Effector memory CD4-positive, alpha-beta T cell (primary cell): ENCODE data around the gene KDM1A.
"Not testable (repeated sequence)": the region's sequence is repeated elsewhere in the genome, so short reads cannot be mapped to it uniquely, and the experiment has no call there.

Experiments used
- DNase-seq, 3 donors: peaks; one replicate each; pipeline ENCODE4 v3.0.0-alpha.2; 2020
- H3K27ac ChIP-seq: 2 replicates; pipeline ENCODE4 v1.7.0; 2013; ENCODE audit warnings: mild to moderate bottlenecking, low read length, moderate library complexity; ENCODE audit not compliant: insufficient read depth, poor library complexity, severe bottlenecking
- H3K27me3 ChIP-seq: replicated peaks from 2 replicates; pipeline ENCODE4 v1.7.0; 2013; ENCODE audit warnings: mild to moderate bottlenecking, low read length; ENCODE audit not compliant: insufficient read depth, control insufficient read depth, poor library complexity, severe bottlenecking
- H3K36me3 ChIP-seq: 2 replicates; pipeline ENCODE4 v1.7.0; 2013; ENCODE audit warnings: mild to moderate bottlenecking, low read length, moderate library complexity; ENCODE audit not compliant: control insufficient read depth, insufficient read depth
- H3K4me1 ChIP-seq: 2 replicates; pipeline ENCODE4 v1.7.0; 2013; ENCODE audit warnings: low read length, mild to moderate bottlenecking; ENCODE audit not compliant: control insufficient read depth, insufficient read depth, poor library complexity, severe bottlenecking
- H3K4me3 ChIP-seq: 2 replicates; pipeline ENCODE4 v1.7.0; 2013; ENCODE audit warnings: low read length, low read depth, mild to moderate bottlenecking; ENCODE audit not compliant: insufficient read depth, poor library complexity, severe bottlenecking
- H3K9me3 ChIP-seq: 2 replicates; pipeline ENCODE4 v1.7.0; 2013; ENCODE audit warnings: mild to moderate bottlenecking, low read length, moderate library complexity; ENCODE audit not compliant: control insufficient read depth

The KDM1A gene

DNA sequence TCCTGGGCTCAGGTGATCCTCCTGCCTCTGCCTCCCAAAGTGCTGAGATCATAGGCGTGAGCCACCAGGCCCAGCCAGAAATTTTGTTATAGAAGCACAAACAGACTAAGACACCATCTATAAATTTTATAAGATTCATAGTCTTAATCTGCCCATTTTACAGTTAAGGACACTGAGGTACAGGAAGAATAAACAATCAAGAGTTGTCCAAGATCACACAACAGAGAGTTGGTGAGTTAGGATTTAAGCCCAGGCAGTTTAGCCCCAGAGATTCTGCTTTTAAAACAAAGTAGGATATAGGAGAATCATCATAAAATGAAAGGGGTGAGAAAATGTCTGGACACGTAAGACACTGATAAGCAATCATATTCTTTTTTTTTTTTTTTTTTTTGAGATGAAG lies 10.4 kb upstream of the KDM1A start:
- Histone ChIP-seq H3K27me3 (no peaks in the 10 kb centered on the region), H3K27ac (no peak overlapping the region), H3K4me3 (no peak overlapping the region), H3K4me1 (no peaks in the 10 kb centered on the region), H3K9me3 (no peaks in the 10 kb centered on the region), H3K36me3 (no peaks in the 10 kb centered on the region)
- DNase-seq = no peak

DNA sequence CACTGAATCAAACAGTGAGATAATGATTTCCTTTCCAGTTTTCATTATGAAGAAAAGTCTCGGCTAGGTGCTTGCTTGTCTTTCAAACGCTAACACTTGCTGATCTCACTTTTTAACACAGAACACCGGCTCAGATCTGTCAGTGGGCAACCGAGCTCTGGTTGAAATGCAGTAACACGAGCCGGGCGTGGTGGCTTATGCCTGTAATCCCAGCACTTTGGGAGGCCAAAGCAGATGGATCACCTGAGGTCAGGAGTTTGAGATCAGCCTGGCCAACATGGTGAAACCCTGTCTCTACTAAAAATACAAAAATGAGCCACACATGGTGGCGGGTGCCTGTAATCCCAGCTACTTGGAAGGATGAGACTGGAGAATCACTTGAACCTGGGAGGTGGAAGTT lies 9.2 kb upstream of the KDM1A start:
- not testable (repeated sequence) for H3K27ac ChIP-seq, H3K9me3 ChIP-seq

DNA sequence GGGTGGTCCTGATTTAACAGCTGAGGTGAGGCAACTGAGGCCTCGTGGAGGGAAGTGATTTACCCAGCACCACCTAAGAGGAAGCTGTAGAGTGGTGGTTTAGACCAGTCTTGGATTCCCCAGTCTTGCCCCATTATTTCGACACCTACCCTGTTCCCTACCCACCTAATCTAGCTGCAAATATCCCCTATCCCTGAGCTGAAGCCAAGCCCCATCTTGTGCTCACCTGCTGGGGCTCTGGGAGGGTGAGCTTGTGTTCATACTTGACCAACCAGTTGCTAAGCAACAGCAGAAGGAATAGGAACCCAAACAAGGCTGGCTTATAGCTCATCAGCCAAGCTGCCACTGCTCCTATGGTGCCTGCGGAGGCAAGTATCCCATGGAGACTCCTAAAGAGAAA lies 5.6 kb upstream of the KDM1A start:
- H3K27me3 ChIP-seq = no peaks in the 10 kb centered on the region
- no peak overlapping the region for H3K4me3 ChIP-seq
- peaks cover under 1% of the 10 kb centered on the region for H3K4me1 ChIP-seq
- no peaks in the 10 kb centered on the region for H3K36me3 ChIP-seq
- no peak for DNase-seq
- H3K27ac ChIP-seq = no peak overlapping the region
- H3K9me3 ChIP-seq = no peaks in the 10 kb centered on the region

More for the DNA sequence above, 9.2 kb upstream of the KDM1A start:
- H3K4me1 ChIP-seq, H3K36me3 ChIP-seq, H3K4me3 ChIP-seq, DNase-seq, H3K27me3 ChIP-seq: not testable (repeated sequence)

DNA sequence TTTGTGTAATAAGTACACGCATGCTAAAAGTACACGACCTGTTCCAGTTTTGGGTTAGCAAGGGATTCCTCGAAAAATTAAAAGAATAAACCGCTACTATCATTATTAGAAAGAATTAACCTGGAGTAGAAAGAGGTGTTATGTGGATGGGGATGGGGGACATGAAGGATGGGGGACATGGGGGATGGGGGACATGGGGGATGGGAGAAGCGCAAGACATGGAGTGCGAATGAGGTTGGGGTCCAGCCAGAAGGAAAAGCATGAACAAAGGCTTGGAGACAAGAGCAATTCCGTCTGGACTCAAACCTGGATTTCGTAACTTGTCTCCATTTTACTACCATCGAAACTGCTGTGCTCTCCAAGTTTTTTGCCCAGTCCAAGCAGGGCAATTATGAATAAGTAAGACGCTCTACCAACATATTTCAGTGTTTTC lies 591 bp upstream of the KDM1A start:
- peaks cover 9% of the 10 kb centered on the region for H3K4me1 ChIP-seq
- no peak for DNase-seq
- peak overlapping the region; percentile 64 for H3K27ac ChIP-seq
- no peaks in the 10 kb centered on the region for H3K36me3 ChIP-seq
- no peaks in the 10 kb centered on the region for H3K27me3 ChIP-seq
- no peaks in the 10 kb centered on the region for H3K9me3 ChIP-seq
- H3K4me3 ChIP-seq = peak overlapping the region; percentile 94

DNA sequence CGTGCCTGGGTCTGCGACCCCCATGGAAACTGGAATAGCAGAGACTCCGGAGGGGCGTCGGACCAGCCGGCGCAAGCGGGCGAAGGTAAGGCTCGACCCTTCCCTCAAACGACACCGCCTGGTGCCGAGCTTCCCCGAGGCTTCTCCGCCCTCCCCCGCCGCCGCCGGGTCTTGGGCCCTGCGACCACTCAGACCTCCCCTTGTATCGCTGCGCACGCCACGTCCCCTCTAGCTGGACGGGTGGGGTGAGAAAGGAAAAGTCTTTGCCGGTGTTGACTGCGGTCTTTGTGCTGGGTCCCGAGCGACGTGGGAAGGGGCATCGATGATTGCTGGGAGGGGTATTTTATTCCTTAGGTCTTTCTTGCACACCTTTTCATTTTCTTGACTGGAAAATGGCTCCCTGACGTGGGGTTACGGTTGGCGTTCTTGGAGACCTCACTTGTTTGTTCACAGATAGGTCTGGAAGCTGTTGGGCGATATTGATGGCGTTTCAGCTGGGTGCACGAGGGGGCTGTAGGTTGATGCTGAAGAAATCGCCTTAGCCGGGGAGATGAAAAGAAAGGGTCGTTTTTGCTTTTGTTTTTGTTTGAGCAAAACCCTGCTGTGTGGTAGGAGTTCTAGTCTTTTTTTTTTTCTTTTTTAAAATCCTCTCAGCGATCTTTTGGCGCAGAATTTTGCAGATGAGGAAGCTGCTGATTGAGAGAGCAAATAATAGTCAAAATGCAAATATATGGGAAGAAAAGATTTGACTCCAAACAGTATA lies 776 bp downstream of the KDM1A start:
- H3K9me3 ChIP-seq = no peaks in the 10 kb centered on the region
- H3K4me3 ChIP-seq = peak overlapping the region; percentile 94
- H3K4me1 ChIP-seq = peaks cover 9% of the 10 kb centered on the region
- H3K27me3 ChIP-seq = no peaks in the 10 kb centered on the region
- DNase-seq = no peak
- peak overlapping the region; percentile 64 for H3K27ac ChIP-seq
- H3K36me3 ChIP-seq = no peaks in the 10 kb centered on the region

DNA sequence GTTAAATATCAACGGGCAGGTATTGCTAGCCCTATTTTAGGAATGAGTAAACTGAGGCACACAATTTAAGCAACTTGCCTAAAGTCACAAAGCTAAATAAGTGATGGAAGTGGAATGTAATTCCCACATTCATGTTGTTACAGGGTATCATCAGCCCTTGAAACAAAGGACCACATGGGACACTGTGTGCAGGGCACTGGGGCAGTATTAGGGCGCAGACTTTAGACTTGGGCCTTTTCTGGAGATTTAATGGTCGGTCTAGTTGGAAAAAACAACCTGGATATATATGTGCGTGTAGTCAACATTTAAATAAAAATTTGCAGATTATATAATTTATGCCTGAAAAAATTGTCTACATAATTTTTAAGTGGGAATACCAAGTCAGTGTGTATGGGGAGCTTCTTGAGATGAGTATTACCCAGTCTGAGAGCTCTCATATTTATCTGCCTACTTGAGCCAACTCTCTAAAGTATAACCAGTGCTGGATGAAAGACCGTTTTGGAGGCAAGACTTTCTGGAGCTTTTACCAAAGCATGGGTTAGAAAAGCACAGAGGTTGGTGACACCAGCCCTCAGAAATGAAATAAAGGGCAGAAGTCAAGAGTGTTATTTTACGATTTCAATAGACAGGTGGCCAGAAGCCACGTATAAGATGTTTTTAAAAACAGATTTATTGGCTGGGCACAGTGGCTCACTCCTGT lies 1.6 kb downstream of the KDM1A start:
- no peak for DNase-seq
- Histone ChIP-seq H3K4me3 (peak overlapping the region; percentile 94), H3K4me1 (peaks cover 9% of the 10 kb centered on the region), H3K9me3 (no peaks in the 10 kb centered on the region), H3K27me3 (no peaks in the 10 kb centered on the region), H3K27ac (no peak overlapping the region), H3K36me3 (no peaks in the 10 kb centered on the region)

- no peak overlapping the region for H3K27ac ChIP-seq
- no peak for DNase-seq
- H3K27me3 ChIP-seq = no peaks in the 10 kb centered on the region
- no peak overlapping the region for H3K4me3 ChIP-seq
- H3K36me3 ChIP-seq = no peaks in the 10 kb centered on the region
- peaks cover 9% of the 10 kb centered on the region for H3K4me1 ChIP-seq
- H3K9me3 ChIP-seq = no peaks in the 10 kb centered on the region
Observed at GRCh38 chr1:23021834-23022233, 2.6 kb downstream of the KDM1A start.

- no peak for DNase-seq
- Histone ChIP-seq H3K4me3 (no peak overlapping the region), H3K27ac (no peak overlapping the region)
Observed at GRCh38 chr1:23023174-23023845, 4.0 kb downstream of the KDM1A start.

GRCh38 chr1:23026568-23026967 lies 7.3 kb downstream of the KDM1A start:
- Histone ChIP-seq H3K9me3 (no peaks in the 10 kb centered on the region), H3K27ac (no peak overlapping the region), H3K4me3 (no peak overlapping the region), H3K27me3 (no peaks in the 10 kb centered on the region), H3K4me1 (no peaks in the 10 kb centered on the region), H3K36me3 (no peaks in the 10 kb centered on the region)
- DNase-seq = no peak

More at GRCh38 chr1:23023174-23023845, 4.0 kb downstream of the KDM1A start:
- Histone ChIP-seq H3K9me3 (no peaks in the 10 kb centered on the region), H3K27me3 (no peaks in the 10 kb centered on the region), H3K36me3 (no peaks in the 10 kb centered on the region), H3K4me1 (peaks cover 9% of the 10 kb centered on the region)
